OCI-LY3 (cell line): ENCODE measurements around the gene NR5A2.

Source experiments
- H2AFZ ChIP-seq: fragments of 200-600, 300-600 bp; shearing (Covaris generic); 2 replicates; pipeline ENCODE4 v1.6.0; 2014; ENCODE audit warnings: antibody characterized with exemption, low read depth, low read length
- H3K27ac ChIP-seq: fragments of 200-600, 300-600 bp; sonication (generic); 2 replicates; pipeline ENCODE4 v1.5.1; 2014; ENCODE audit warnings: mild to moderate bottlenecking, low read length, moderate library complexity, mixed read lengths
- H3K27me3 ChIP-seq: fragments of 200-600, 300-600 bp; sonication (generic); 2 replicates; pipeline ENCODE4 v1.6.1; 2014; ENCODE audit warnings: low read depth, low read length, mixed read lengths
- H3K36me3 ChIP-seq: fragments of 200-600, 300-600 bp; sonication (generic); replicated peaks from 2 replicates; pipeline ENCODE3; 2014; ENCODE audit warnings: low read depth, low read length, mixed read lengths
- H3K4me1 ChIP-seq: fragments of 300-600, 200-600 bp; sonication (generic); 2 replicates; pipeline ENCODE4 v1.6.1; 2014; ENCODE audit warnings: low read length, mixed read lengths
- H3K4me2 ChIP-seq: fragments of 200-600, 300-600 bp; sonication (generic); 2 replicates; pipeline ENCODE4 v1.6.1; 2014; ENCODE audit warnings: low read length, mixed read lengths
- H3K4me3 ChIP-seq: fragments of 300-600, 200-600 bp; sonication (generic); 2 replicates; pipeline ENCODE4 v1.5.1; 2014; ENCODE audit warnings: antibody characterized with exemption, mild to moderate bottlenecking, low read length, moderate library complexity
- H3K79me2 ChIP-seq: fragments of 300-600, 200-600 bp; shearing (Covaris generic); 2 replicates; pipeline ENCODE4 v1.6.1; 2014; ENCODE audit warnings: mild to moderate bottlenecking, low read length, mixed read lengths
- H3K9ac ChIP-seq: fragments of 300-600, 200-600 bp; shearing (Covaris generic); 2 replicates; pipeline ENCODE4 v1.6.0; 2014; ENCODE audit warnings: mild to moderate bottlenecking, low read length, moderate library complexity
- H3K9me3 ChIP-seq: fragments of 200-600, 300-600 bp; shearing (Covaris generic); 2 replicates; pipeline ENCODE4 v1.6.1; 2014; ENCODE audit warnings: low read length, mixed read lengths; ENCODE audit not compliant: insufficient read depth
- H4K20me1 ChIP-seq: fragments of 200-600, 300-600 bp; sonication (generic); 2 replicates; pipeline ENCODE4 v1.6.1; 2016; ENCODE audit warnings: low read length, mixed read lengths; ENCODE audit not compliant: insufficient read depth
- EZH2phosphoT487 ChIP-seq: fragments of 200-600 bp; shearing (Covaris generic); IDR thresholded peaks from 2 replicates; pipeline ENCODE4 v1.6.1; 2018; ENCODE audit warnings: antibody characterized with exemption, mixed run types, low read depth
- TF ChIP-seq, protein P1 (sequence below): fragments of 200-600, 300-600 bp; sonication (generic); IDR thresholded peaks from 2 replicates; pipeline ENCODE4 v1.5.1; 2014; ENCODE audit warnings: antibody characterized with exemption, low read length, low read depth

Gene NR5A2

DNA sequence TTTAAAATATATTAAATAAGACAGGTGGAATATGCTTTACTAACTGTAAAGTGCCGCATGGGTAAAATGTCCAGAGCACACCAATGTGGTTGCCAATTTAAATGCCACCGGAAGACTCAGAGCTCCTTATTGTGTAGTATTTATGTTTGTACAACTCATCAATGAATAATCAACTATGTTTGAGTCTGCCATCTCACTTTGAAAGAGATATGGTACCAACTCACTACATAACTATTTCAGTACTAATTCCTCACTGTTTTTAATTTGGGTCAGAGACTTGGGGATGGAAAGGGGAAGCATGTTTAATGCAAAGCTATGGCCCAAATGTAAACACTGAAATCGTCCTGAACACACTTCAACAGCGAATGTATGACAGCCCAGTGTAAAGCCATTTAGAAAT is 144.8 kb downstream of the NR5A2 start:
- Histone ChIP-seq H3K4me1 (peaks cover 10% of the 10 kb centered on the region), H3K9me3 (no peaks in the 10 kb centered on the region), H3K4me2 (no peak overlapping the region), H3K9ac (no peak overlapping the region), H3K27me3 (no peaks in the 10 kb centered on the region), H3K27ac (no peak overlapping the region), H3K79me2 (no peaks in the 10 kb centered on the region), H2AFZ (no peak overlapping the region), H3K36me3 (no peaks in the 10 kb centered on the region), H3K4me3 (no peak overlapping the region), H4K20me1 (no peaks in the 10 kb centered on the region)
- TF ChIP-seq EZH2phosphoT487: no peak
- TF ChIP-seq, protein P1, sequence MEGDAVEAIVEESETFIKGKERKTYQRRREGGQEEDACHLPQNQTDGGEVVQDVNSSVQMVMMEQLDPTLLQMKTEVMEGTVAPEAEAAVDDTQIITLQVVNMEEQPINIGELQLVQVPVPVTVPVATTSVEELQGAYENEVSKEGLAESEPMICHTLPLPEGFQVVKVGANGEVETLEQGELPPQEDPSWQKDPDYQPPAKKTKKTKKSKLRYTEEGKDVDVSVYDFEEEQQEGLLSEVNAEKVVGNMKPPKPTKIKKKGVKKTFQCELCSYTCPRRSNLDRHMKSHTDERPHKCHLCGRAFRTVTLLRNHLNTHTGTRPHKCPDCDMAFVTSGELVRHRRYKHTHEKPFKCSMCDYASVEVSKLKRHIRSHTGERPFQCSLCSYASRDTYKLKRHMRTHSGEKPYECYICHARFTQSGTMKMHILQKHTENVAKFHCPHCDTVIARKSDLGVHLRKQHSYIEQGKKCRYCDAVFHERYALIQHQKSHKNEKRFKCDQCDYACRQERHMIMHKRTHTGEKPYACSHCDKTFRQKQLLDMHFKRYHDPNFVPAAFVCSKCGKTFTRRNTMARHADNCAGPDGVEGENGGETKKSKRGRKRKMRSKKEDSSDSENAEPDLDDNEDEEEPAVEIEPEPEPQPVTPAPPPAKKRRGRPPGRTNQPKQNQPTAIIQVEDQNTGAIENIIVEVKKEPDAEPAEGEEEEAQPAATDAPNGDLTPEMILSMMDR: no peak

DNA sequence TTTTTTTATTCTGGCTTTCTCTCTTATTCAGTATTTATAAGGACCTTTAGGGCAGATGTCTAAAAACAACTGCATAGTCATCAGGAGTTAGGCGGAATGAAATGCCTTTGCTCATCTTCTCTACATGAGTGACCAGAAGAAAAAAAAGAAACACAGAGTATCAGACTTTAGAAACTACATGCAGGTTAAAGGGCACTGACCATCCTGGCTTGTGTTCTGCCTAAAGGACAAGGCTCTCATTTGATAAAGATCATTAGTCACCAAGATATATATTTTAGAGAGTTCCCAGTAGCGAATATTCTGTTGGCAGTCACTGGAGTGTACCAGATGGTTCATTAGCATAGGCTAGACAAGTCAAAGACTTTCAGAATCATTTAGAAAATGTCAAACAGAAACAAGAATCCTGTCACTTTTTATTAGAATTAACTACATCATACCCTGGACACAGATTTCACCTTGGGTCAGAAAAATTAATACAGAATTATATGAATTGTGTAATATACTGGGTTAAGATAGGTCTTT is 145.6 kb downstream of the NR5A2 start:
- TF ChIP-seq EZH2phosphoT487: no peak
- TF ChIP-seq, protein P1: no peak
- Histone ChIP-seq H3K4me1 (peaks cover 10% of the 10 kb centered on the region), H3K36me3 (no peaks in the 10 kb centered on the region), H3K4me3 (no peak overlapping the region), H4K20me1 (no peaks in the 10 kb centered on the region), H3K27ac (no peak overlapping the region), H3K27me3 (no peaks in the 10 kb centered on the region), H3K9ac (no peak overlapping the region), H2AFZ (no peak overlapping the region), H3K79me2 (no peaks in the 10 kb centered on the region), H3K4me2 (no peak overlapping the region), H3K9me3 (no peaks in the 10 kb centered on the region)

DNA sequence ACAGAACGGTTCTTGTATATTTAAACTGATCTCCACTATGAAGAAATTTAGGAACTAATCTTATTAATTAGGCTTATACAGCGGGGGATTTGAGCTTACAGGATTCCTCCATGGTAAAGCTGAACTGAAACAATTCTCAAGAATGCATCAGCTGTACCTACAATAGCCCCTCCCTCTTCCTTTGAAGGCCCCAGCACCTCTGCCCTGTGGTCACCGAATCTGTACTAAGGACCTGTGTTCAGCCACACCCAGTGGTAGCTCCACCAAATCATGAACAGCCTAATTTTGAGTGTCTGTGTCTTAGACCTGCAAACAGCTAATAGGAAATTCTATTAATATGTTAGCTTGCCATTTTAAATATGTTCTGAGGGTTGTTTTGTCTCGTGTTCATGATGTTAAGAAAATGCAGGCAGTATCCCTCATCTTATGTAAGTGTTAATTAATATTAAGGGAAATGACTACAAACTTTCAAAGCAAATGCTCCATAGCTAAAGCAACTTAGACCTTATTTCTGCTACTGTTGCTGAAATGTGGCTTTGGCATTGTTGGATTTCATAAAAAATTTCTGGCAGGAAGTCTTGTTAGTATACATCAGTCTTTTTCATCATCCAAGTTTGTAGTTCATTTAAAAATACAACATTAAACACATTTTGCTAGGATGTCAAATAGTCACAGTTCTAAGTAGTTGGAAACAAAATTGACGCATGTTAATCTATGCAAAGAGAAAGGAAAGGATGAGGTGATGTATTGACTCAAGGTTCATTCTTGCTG is 147.2 kb downstream of the NR5A2 start:
- TF ChIP-seq, protein P1: no peak
- no peak for TF ChIP-seq EZH2phosphoT487

DNA sequence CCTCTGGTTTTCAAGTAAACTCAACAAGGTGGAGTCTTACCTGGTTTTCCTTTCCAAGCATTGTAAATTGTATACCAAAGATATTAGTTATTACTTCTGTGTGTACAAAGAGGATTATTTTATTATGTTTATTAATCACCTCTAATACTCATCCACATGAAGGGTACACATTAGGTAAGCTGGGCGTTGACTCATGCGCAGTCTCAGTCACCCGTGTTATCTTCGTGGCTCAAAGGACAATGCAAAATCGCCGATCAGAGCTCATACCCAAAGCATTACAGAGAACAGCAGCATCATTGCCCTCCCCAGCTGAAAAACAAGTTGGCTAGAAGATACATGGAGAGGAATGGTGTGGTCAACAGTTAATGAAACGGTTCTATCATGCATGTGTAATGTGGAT is 148.7 kb downstream of the NR5A2 start:
- no peaks in the 10 kb centered on the region for H4K20me1 ChIP-seq
- H3K36me3 ChIP-seq: no peaks in the 10 kb centered on the region
- H3K27me3 ChIP-seq: no peaks in the 10 kb centered on the region; the same call in 1 of the 2 replicates
- H3K4me2 ChIP-seq: no peak overlapping the region
- H3K27ac ChIP-seq: no peak overlapping the region
- H3K4me3 ChIP-seq: no peak overlapping the region
- H3K9me3 ChIP-seq: no peaks in the 10 kb centered on the region
- no peak overlapping the region for H2AFZ ChIP-seq
- H3K79me2 ChIP-seq: no peaks in the 10 kb centered on the region
- H3K9ac ChIP-seq: no peak overlapping the region
- no peak for TF ChIP-seq EZH2phosphoT487
- TF ChIP-seq, protein P1: no peak
- peaks cover 10% of the 10 kb centered on the region for H3K4me1 ChIP-seq

More for the DNA sequence above, 147.2 kb downstream of the NR5A2 start:
- no peaks in the 10 kb centered on the region for H3K9me3 ChIP-seq
- H2AFZ ChIP-seq: no peak overlapping the region
- no peaks in the 10 kb centered on the region for H4K20me1 ChIP-seq
- no peaks in the 10 kb centered on the region for H3K79me2 ChIP-seq
- H3K27me3 ChIP-seq: no peaks in the 10 kb centered on the region
- no peak overlapping the region for H3K4me2 ChIP-seq
- H3K36me3 ChIP-seq: no peaks in the 10 kb centered on the region
- H3K9ac ChIP-seq: no peak overlapping the region
- H3K4me3 ChIP-seq: no peak overlapping the region
- H3K4me1 ChIP-seq: peaks cover 10% of the 10 kb centered on the region
- no peak overlapping the region for H3K27ac ChIP-seq
